Skeletal muscle tissue (tissue), 4 donors: ENCODE data around the gene KIF21A. TPM values are rescaled to one million over a fixed set of nuclear protein-coding genes. Genes with fewer than 3 reads are reported as not detected.

ENCODE experiments used
- H3K27ac ChIP-seq: one replicate; pipeline ENCODE4 v1.7.0; 2013; ENCODE audit warnings: mild to moderate bottlenecking, low read depth, low read length, inconsistent platforms
- H3K27me3 ChIP-seq, 3 donors: one replicate each; pipeline ENCODE4 v1.7.0; 2013; ENCODE audit warnings: low read length in 3 of 3; ENCODE audit not compliant: control insufficient read depth in 3 of 3, insufficient read depth in 3 of 3
- H3K36me3 ChIP-seq, 3 donors: one replicate each; pipeline ENCODE4 v1.7.0; 2013; ENCODE audit warnings: low read length in 3 of 3; ENCODE audit not compliant: control insufficient read depth in 3 of 3, insufficient read depth in 3 of 3
- H3K4me1 ChIP-seq, 3 donors: one replicate each; pipeline ENCODE4 v1.7.0; 2013; ENCODE audit warnings: low read length in 3 of 3, mild to moderate bottlenecking in 3 of 3; ENCODE audit not compliant: control insufficient read depth in 3 of 3, insufficient read depth in 3 of 3
- H3K4me3 ChIP-seq, 3 donors: one replicate each; pipeline ENCODE4 v1.7.0; 2013; ENCODE audit warnings: low read length in 3 of 3
- H3K9ac ChIP-seq, 3 donors: one replicate each; pipeline ENCODE4 v1.7.0; 2013; ENCODE audit warnings: low read length in 3 of 3, mild to moderate bottlenecking in 3 of 3, moderate library complexity in 2 of 3, low read depth in 1 of 3
- H3K9me3 ChIP-seq, 3 donors: one replicate each; pipeline ENCODE4 v1.7.0; 2013; ENCODE audit warnings: low read length in 3 of 3; ENCODE audit not compliant: control insufficient read depth in 3 of 3
- total RNA-seq: library from RNA; depleted of rRNA; stranded (reverse); fragments of >200 nt; gene quantifications from one replicate; pipeline ENCODE4 v1.2.3, GENCODE V29; 2014
- donor health status: Osteomylitis.

The KIF21A gene
- total RNA-seq, 1 donor from 2014 or later: 6.3 TPM

GRCh38 chr12:39413836-39414771, 28.8 kb downstream of the KIF21A start:
- Histone ChIP-seq H3K36me3 (peaks cover 0 to 2% (median 0%) of the 10 kb centered on the region in 3 donors), H3K27me3 (no peaks in the 10 kb centered on the region), H3K9me3 (no peaks in the 10 kb centered on the region), H3K4me3 (no peak overlapping the region), H3K9ac (no peak overlapping the region), H3K27ac (no peak overlapping the region), H3K4me1 (peaks cover 0 to 2% (median 0%) of the 10 kb centered on the region in 3 donors)

DNA sequence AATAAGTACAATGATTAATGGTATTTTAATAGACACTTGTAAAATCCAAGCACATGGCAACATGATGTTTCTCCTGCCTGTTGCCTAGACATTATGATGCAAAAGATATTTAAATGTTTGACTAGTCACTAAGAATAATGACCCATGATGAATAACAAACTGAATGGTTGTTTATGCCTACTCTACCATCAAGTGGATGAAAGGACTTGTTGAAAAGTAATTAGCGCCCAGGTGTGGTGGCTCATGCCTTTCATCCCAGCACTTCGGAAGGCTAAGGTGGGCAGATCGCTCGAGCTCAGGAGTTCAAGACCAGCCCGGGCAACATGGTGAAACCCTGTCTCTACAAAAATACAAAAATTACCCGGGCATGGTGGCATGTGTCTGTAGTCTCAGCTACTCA, 30.7 kb downstream of the KIF21A start:
- peaks cover 0 to 2% (median 0%) of the 10 kb centered on the region in 3 donors for H3K36me3 ChIP-seq
- no peaks in the 10 kb centered on the region for H3K27me3 ChIP-seq
- no peak overlapping the region for H3K9ac ChIP-seq
- peaks cover 0 to 2% (median 0%) of the 10 kb centered on the region in 3 donors for H3K4me1 ChIP-seq
- no peak overlapping the region for H3K4me3 ChIP-seq
- H3K27ac ChIP-seq: no peak overlapping the region
- H3K9me3 ChIP-seq: no peaks in the 10 kb centered on the region

GRCh38 chr12:39406262-39406661, 36.7 kb downstream of the KIF21A start:
- Histone ChIP-seq H3K27me3 (no peaks in the 10 kb centered on the region), H3K27ac (no peak overlapping the region), H3K9me3 (no peaks in the 10 kb centered on the region), H3K9ac (no peak overlapping the region), H3K36me3 (no peaks in the 10 kb centered on the region), H3K4me1 (no peaks in the 10 kb centered on the region), H3K4me3 (no peak overlapping the region)

GRCh38 chr12:39405580-39405979, 37.3 kb downstream of the KIF21A start:
- H3K27ac ChIP-seq: no peak overlapping the region
- no peaks in the 10 kb centered on the region for H3K4me1 ChIP-seq
- H3K9me3 ChIP-seq: no peaks in the 10 kb centered on the region
- no peak overlapping the region for H3K4me3 ChIP-seq
- H3K27me3 ChIP-seq: no peaks in the 10 kb centered on the region
- no peaks in the 10 kb centered on the region for H3K36me3 ChIP-seq
- no peak overlapping the region for H3K9ac ChIP-seq

- Histone ChIP-seq H3K4me1 (no peaks in the 10 kb centered on the region), H3K9me3 (no peaks in the 10 kb centered on the region), H3K36me3 (no peaks in the 10 kb centered on the region), H3K27ac (no peak overlapping the region), H3K27me3 (no peaks in the 10 kb centered on the region), H3K9ac (no peak overlapping the region), H3K4me3 (no peak overlapping the region)
Measured at GRCh38 chr12:39404000-39404399, 38.9 kb downstream of the KIF21A start.

DNA sequence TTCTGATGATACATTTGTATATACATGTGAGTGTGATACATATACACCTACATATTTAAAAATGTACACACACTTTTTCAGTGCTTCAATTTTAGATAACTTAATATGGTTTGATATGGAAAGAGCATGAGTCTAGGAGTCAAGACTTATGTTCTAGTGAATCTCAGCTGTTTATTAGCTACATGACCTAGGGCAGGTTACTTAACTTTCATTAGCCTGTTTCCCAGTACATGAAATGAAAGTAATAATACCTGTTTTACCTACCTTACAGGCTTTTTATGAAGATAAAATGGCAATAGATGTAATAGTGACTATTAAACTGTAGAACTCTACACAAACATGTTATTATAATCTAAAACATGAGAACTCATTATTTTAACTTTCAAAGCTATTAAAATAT, 39.5 kb downstream of the KIF21A start:
- no peaks in the 10 kb centered on the region for H3K36me3 ChIP-seq
- no peaks in the 10 kb centered on the region for H3K9me3 ChIP-seq
- H3K27me3 ChIP-seq: no peaks in the 10 kb centered on the region
- no peak overlapping the region for H3K4me3 ChIP-seq
- H3K27ac ChIP-seq: no peak overlapping the region
- no peaks in the 10 kb centered on the region for H3K4me1 ChIP-seq
- no peak overlapping the region for H3K9ac ChIP-seq

DNA sequence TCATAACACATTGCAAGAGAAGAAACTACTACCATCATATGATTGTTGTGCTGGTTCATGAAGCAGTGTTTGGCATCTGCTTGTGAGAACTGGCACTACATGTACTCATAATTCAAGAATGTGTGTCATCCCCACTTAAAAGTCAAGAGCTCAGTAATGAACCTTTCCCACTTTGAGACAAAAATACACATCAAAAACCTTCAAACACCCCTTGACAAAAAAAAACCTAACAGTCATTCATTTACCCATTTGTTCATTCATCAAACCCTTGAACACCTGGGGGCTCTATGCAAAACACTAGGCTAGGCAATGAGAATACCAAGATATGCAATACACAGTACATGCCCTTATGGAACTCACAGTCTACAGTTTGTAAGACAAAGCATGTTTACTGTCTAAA, 40.0 kb downstream of the KIF21A start:
- H3K36me3 ChIP-seq: no peaks in the 10 kb centered on the region
- no peak overlapping the region for H3K9ac ChIP-seq
- H3K27ac ChIP-seq: no peak overlapping the region
- no peaks in the 10 kb centered on the region for H3K27me3 ChIP-seq
- no peaks in the 10 kb centered on the region for H3K4me1 ChIP-seq
- no peak overlapping the region for H3K4me3 ChIP-seq
- no peaks in the 10 kb centered on the region for H3K9me3 ChIP-seq

DNA sequence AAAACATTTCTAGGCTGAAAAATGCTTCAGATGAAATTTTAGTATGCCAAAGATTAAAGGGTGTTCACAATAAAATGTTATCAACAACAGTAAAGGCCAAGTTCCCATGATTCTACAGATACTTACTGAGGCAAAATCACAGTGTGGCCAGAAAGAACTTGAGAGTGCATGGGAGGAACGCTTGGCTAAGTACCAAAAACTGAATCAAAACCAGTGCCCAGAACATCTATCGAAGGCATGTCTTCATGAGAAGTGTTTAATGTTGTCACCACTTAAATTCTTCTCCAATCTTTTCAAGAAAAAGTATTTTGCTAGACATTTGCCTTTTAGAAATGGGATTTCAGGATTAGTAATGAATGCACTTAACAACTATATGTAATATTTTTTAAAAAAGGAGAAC, 41.5 kb downstream of the KIF21A start:
- H3K36me3 ChIP-seq: no peaks in the 10 kb centered on the region
- H3K27ac ChIP-seq: no peak overlapping the region
- no peaks in the 10 kb centered on the region for H3K27me3 ChIP-seq
- no peaks in the 10 kb centered on the region for H3K9me3 ChIP-seq
- no peak overlapping the region for H3K4me3 ChIP-seq
- no peak overlapping the region for H3K9ac ChIP-seq
- H3K4me1 ChIP-seq: no peaks in the 10 kb centered on the region

DNA sequence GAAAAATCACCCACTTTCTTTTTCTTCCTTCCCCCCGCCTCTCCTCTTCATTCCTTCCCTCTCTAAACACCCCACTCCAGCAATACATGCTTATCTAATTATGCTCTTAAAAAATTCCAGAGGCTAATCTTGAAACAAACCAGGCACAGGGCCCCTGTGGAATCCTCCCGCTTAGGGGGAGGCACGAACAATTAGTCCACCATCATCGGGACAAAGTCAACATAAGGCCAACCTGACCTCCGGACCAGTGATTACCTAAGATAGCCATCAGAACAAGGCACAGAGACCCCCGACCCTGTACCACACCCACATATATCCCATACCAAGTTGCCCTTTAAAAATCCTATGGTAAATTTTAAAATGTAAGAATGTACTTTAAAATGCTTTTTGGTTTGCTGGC, 47.1 kb downstream of the KIF21A start:
- no peaks in the 10 kb centered on the region for H3K9me3 ChIP-seq
- H3K36me3 ChIP-seq: no peaks in the 10 kb centered on the region
- no peak overlapping the region for H3K9ac ChIP-seq
- no peak overlapping the region for H3K4me3 ChIP-seq
- H3K27ac ChIP-seq: no peak overlapping the region
- H3K27me3 ChIP-seq: no peaks in the 10 kb centered on the region
- H3K4me1 ChIP-seq: peaks cover 0 to 3% (median 0%) of the 10 kb centered on the region in 3 donors

DNA sequence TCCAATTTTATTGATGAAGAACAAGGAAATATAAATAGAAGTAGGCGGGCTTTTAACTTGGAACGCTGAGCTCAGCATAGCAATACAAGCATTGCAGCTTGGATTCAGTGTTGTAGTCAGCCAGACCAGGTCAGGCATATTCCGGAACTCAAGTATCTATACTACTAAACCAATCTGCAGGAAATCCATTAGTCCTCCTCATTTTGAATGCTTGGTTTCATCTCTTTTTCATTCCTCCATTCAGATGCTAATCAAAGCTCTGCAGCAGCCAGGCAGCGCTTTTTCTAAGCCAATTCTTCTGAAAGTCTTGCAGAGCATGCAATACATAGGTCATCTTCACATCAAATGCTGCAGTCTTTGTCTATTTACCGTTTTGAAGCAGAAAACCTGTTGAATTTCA, 49.0 kb downstream of the KIF21A start:
- Histone ChIP-seq H3K27me3 (no peaks in the 10 kb centered on the region), H3K27ac (no peak overlapping the region), H3K9ac (no peak overlapping the region), H3K9me3 (no peaks in the 10 kb centered on the region), H3K4me3 (no peak overlapping the region), H3K4me1 (peaks cover 0 to 3% (median 0%) of the 10 kb centered on the region in 3 donors), H3K36me3 (no peaks in the 10 kb centered on the region)
